GM20000 (cell line): ENCODE results near the gene SOD2.
A peak's percentile ranks its signal among the peaks of the same experiment; 100 is the strongest.
"Not testable (repeated sequence)": the region's sequence is repeated elsewhere in the genome, so short reads cannot be mapped to it uniquely, and the experiment has no call there.

ENCODE experiments used
- DNase-seq: peaks from one replicate; pipeline ENCODE4 v3.0.0; 2012; ENCODE audit warnings: low spot score
- CTCF ChIP-seq: IDR thresholded peaks from 2 replicates; pipeline ENCODE4 v1.5.1; 2012; ENCODE audit warnings: mild to moderate bottlenecking, control low read depth; ENCODE audit errors: extremely low read depth, missing control alignments

Gene SOD2

GRCh38 chr6:159728531-159728964 is 35.5 kb upstream of the SOD2 start:
- no peak for TF ChIP-seq CTCF
- DNase-seq = no peak

- peak; percentile 72 for DNase-seq
- TF ChIP-seq CTCF = no peak
Measured at GRCh38 chr6:159727717-159728445, 34.8 kb upstream of the SOD2 start.

GRCh38 chr6:159726918-159727716 is 34.1 kb upstream of the SOD2 start, which contains the start of gene WTAP:
Gene WTAP (plus strand): TSS chr6:159727506. CDS start chr6:159736266, 8,760 bp downstream.
- peak; percentile 95 for DNase-seq
- TF ChIP-seq CTCF = no peak

- no peak for TF ChIP-seq CTCF
- DNase-seq = no peak
Measured at GRCh38 chr6:159726255-159726917, 33.3 kb upstream of the SOD2 start.

GRCh38 chr6:159725208-159725607 is 32.2 kb upstream of the SOD2 start:
- DNase-seq = not testable (repeated sequence)

GRCh38 chr6:159724778-159725177 is 31.7 kb upstream of the SOD2 start:
- DNase-seq = no peak
- no peak for TF ChIP-seq CTCF

- TF ChIP-seq CTCF = no peak
- DNase-seq = no peak
Measured at GRCh38 chr6:159723259-159723658, 30.2 kb upstream of the SOD2 start.
